ENCODE results near the gene TSPAN10. TPM values are rescaled to one million over a fixed set of nuclear protein-coding genes. Genes with fewer than 3 reads are reported as not detected.

TSPAN10 gene
- total RNA-seq, 1 donor from 2014 or later: 1.5 TPM

DNA sequence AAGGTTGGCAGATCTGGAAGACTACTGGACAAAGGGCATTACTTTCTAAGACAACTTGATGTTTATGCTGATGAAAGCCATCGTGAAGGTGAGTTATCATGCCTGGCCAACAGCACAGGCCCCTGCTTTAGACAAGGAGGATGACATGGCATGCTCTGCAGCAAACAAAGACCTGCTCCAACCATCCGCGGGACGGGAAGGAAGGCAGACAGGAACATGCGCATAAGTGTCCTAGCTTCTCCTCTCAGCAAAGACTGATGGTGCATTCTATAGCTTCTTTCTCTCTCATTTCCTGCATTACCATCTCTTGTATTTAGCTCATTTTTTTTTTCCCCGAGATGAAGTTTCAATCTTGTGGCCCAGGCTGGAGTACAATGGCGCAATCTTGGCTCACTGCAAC, 5.5 kb upstream of the TSPAN10 start:
- ATAC-seq: no peak

DNA sequence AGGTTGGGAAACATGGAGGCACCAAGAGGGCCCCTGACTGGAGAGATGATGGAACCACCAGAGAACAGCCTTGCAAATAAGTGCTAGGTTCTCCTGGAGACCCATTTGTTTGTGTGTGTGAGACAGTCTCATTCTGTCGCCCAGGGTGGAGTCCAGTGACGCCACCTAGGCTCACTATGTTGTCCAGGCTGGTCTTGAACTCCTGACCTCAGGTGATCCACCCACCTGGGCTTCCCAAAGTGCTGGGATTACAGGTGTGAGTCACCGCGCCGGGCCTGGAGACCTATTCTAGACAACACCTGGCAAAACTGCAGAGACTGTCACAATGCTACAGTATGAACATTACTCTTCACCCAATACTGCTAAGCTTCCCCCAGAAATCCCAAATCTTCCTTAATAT, 1.6 kb upstream of the TSPAN10 start:
- ATAC-seq (peak; percentile 2), DNase-seq (ENCODE audit: low spot score) (no peak)

More for the DNA sequence above, 5.5 kb upstream of the TSPAN10 start:
- DNase-seq (ENCODE audit: low spot score): no peak

DNA sequence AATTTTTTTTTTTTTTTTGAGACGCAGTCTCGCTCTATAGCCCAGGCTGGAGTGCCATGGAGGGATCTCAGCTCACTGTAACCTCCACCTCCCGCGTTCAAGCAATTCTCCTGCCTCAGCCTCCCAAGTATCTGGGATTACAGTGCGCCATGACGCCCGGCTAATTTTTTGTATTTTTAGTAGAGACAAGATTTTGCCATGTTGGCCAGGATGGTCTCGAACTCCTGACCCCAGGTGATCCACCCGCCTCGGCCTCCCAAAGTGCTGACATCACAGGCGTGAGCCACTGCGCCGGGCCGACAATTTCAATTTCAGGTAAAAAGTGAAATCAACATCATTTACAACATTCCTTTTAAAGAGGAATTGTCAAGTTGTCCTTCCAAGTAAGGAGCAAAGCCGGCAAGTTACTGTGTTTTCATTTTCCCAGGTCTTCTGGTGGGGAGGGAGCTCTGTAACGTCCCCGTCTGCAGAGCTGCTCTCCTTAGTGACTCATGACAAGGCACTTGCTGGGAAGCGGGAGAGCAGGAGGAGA, 957 bp upstream of the TSPAN10 start:
- peak; percentile 49 for ATAC-seq
- no peak for DNase-seq (ENCODE audit: low spot score)

DNA sequence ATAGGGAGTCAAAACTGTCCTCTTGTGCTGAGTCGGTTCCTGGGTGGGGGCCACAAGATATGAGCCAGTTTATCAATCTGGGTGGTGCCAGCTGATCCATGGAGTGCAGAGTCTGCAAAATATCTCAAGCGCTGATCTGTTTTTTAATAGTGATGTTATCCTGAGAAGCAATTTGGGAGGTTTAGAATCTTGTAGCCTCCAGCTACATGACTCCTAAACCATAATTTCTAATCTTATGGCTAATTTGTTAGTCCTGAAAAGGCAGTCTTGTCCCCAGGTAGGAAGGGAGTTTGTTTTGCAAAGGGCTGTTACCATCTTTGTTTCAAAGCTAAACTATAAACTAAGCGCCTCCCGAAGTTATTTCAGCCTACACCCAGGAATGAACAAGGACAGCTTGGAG, 1.7 kb downstream of the TSPAN10 start:
- no peak for ATAC-seq
- DNase-seq (ENCODE audit: low spot score): no peak

DNA sequence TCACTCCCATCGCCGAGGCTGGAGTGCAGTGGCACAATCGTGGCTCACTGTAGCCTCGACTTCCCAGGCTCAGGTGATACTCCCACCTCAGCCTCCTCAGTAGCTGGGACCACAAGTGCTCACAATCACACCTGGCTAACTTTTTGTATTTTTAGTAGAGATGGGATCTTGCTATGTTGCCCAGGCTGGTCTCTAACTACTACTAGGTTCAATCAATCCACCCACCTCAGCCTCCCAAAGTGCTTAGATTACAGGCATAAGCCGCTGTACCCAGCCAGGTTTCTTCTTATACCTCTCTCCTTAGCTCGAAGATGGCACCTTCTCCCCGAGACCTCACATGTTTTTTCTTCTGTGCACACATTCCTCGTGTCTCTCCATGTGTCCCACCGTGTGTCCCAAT, 3.0 kb downstream of the TSPAN10 start:
- DNase-seq (ENCODE audit: low spot score) (no peak), ATAC-seq (no peak)

DNA sequence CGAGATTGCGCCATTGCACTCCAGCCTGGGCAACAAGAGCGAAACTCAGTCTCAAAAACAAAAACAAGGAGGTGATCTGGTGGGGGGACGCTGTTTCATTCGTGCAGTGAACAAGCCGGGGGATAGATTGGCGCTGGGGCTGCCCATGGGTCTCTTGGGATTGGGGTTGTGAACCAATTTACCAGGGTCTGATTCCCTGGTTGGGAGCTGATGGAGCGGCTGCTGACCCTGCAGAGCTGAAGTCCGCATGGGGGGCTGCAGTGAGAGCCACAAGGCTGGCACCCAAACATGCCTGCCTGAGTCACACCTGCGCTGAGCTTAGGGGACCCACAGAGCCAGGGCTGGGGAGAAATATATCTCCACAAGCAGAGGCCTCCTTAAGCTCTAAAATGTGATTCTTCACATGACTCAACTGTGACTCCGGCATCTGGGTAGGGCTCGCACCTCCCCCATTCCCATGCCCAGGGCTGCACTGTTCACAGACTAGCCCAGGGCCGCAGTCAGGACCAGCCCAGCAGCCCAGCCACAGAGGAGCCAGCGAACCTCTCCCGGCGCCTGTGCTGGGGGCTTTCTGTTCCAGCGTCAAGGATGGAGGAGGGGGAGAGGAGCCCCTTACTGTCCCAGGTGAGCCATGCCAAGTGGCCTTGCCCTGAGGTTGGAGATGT, 5.0 kb downstream of the TSPAN10 start:
- ATAC-seq (no peak), DNase-seq (ENCODE audit: low spot score) (no peak)

DNA sequence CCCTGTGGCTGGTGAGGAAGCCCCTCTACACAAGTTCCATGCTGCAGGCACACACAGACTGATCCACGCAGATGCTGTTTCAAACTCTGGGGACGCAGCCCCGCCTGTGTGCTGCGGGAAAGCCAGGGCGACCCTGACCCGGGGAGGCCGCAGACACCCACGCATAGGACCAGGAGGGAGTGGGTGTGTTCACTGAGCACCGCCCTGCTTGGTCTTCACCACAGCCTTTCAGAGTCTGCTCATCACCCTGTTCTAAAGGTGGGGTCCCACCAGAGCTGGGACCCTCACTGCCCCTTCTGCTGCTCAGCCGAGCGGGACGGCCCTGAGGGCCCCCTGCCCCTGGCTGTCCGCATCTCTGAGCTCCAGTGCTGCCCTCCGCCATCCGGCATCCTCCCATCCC, 7.5 kb downstream of the TSPAN10 start:
- DNase-seq (ENCODE audit: low spot score): no peak

DNA sequence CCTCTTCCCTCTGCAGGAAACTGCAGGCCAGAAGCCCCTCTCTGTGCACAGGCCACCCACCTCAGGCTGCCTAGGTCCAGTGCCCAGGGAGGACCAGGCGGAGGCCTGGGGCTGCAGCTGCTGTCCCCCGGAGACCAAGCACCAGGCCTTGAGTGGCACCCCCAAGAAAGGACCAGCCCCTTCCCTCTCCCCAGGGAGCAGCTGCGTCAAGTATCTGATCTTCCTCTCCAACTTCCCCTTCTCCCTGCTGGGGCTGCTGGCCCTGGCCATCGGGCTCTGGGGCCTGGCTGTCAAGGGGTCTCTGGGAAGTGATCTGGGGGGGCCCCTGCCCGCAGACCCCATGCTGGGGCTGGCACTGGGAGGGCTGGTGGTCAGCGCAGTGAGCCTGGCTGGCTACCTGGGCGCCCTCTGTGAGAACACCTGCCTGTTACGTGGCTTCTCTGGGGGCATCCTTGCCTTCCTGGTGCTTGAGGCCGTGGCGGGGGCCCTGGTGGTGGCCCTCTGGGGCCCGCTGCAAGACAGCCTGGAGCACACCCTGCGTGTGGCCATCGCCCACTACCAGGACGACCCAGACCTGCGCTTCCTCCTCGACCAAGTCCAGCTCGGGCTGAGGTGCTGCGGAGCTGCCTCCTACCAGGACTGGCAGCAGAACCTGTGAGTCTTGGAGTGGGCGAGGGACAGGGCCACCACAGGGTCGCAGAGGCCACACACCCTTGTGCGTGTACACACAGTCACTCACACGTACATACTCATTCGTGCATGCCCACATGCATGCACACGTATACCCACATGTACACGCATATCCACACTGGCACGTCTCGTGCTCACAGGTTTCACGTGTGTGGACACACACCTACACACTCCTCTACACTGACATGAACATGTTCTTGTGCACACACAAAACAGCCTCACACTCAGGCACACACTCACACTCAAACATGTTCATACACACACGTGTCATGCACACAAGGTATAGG, 8.3 kb downstream of the TSPAN10 start:
- no peak for DNase-seq (ENCODE audit: low spot score)
- ATAC-seq: no peak

More for the DNA sequence above, 7.5 kb downstream of the TSPAN10 start:
- ATAC-seq: no peak

DNA sequence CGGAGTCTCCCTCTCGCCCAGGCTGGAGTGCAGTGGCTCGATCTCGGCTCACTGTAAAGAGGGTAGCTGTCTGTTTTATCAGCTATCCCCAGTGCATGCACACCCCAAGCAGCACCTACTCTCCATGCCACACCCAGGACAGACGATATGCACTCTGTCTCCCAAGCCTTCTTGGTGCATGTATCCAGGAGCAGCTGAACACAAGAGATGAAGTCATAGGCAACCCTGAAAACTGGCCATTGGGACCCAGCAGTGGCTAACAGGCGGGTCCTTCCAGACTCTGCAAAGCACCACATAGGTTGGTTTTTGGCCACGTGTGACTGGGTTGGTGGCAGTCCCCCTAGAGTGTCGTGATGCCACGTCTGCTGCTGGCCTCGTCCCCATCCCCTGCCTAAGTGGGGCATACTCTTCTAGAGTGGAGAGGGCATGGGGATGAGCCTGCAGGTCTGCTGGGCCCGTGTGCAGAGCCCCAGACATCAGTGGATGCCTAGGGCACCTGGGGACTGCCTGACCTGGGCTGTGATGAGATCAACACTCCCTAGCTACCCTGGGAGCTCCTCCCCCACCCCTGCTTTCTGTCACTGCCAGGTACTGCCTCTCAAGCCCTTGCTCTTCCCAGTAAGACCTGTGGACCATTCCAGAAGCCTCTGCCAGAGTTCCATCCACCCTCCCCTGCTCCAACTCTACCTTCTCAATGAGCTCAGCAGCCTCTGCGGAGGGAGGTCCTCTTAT, 10.0 kb downstream of the TSPAN10 start:
- no peak for DNase-seq (ENCODE audit: low spot score)
- no peak for ATAC-seq

DNA sequence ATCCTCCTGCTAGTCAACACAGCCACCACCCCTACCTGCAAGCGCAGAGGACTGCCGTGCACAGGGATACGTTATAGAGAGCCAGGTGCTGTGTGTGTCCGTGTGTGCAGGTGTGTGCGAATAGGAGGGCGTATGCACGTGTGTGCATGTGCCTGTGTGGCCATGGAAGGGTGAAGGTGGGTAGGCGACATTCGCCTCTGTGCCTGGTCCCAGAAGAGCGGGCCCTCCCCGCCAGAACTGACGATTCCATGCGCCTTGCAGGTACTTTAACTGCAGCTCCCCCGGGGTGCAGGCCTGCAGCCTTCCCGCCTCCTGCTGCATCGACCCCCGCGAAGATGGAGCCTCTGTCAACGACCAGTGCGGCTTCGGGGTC, 10.6 kb downstream of the TSPAN10 start:
- ATAC-seq (no peak), DNase-seq (ENCODE audit: low spot score) (no peak)

DNA sequence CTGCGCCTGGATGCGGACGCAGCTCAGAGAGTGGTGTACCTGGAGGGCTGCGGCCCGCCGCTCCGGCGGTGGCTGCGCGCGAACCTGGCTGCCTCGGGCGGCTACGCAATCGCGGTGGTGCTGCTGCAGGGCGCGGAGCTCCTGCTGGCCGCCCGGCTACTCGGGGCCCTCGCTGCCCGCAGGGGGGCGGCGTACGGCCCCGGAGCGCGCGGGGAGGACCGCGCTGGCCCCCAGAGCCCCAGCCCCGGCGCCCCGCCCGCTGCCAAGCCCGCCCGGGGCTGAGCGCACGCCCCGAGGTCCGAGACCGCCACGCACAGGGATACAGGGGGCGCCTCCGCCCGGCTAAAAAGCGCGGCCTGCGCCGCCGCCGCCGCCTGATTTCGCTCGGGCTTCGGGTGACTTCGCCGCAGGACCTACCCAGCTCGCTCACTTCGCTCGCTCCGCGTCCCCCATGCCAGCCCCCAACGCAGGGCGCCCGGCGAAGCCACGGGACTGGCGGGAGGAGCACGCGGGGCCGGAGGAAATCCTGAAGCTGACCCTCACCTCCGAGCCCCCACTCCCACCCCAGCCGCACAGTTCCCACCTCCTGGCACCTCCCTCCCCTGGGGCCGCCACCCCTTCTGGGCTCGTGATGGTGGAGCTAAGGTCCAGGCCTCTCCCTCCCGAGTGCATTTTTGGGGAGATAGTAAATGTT, 11.2 kb downstream of the TSPAN10 start:
- DNase-seq (ENCODE audit: low spot score): no peak

DNA sequence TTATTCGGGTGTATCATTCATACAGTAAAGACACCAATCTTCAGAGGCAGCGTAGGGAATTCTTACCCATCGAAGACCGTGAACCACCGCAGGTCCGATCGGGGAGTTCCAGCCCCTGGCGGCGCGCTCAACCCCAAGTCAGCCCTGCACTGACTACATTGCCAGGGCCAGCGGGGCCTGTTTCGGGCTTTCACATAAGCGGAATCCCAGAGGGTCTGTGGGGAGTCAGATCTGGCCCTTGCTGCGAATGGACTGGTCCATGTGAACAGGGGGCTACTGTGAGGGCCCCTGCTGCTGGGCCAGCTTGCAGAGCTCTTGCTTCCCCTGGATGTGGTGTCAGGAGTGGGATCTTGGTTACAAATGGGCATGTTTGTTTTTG, 11.7 kb downstream of the TSPAN10 start:
- DNase-seq (ENCODE audit: low spot score) (no peak), ATAC-seq (no peak)

More for the DNA sequence above, 11.2 kb downstream of the TSPAN10 start:
- no peak for ATAC-seq

DNA sequence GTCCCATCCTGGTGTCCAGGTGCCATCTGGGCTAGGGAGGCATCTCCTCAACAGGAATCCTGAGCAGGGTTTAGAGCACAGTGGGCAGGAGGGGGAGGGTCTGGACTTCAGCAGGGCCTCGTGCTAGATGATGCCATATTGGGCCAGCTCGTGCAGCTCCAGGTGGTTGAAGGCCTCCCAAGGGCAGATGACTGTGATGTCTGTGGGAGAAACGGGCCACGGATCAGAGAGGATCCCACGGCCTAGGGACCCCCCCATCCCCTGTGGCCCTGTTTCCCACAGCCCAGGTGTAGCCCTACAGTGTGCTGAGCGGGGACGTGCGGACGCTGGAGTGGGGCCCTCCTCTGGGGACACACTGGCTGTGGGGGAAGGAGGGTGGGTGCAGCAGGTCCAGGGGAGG, 14.0 kb downstream of the TSPAN10 start:
- no peak for ATAC-seq
- no peak for DNase-seq (ENCODE audit: low spot score)

DNA sequence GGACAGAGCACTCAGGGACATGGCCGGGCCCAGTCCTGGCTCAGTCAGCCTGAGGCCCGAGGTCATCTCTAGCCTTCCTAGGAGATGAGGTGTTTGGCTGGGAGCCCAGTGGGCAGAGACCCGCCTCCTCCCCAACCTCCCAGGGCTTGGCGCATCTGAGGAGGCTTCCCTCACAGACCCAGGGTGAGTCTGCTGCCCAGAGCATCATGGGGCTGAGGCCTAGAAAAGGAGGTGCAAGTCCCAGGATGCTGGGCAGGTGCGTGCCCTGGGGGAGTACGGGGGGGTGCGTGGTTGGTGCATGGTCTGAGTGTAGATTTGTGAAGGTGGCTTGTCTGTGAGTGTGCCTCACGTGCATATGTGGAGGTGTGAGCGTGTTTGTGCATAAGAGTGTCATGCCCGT, 14.7 kb downstream of the TSPAN10 start:
- DNase-seq (ENCODE audit: low spot score) (no peak), ATAC-seq (peak; percentile 4)

DNA sequence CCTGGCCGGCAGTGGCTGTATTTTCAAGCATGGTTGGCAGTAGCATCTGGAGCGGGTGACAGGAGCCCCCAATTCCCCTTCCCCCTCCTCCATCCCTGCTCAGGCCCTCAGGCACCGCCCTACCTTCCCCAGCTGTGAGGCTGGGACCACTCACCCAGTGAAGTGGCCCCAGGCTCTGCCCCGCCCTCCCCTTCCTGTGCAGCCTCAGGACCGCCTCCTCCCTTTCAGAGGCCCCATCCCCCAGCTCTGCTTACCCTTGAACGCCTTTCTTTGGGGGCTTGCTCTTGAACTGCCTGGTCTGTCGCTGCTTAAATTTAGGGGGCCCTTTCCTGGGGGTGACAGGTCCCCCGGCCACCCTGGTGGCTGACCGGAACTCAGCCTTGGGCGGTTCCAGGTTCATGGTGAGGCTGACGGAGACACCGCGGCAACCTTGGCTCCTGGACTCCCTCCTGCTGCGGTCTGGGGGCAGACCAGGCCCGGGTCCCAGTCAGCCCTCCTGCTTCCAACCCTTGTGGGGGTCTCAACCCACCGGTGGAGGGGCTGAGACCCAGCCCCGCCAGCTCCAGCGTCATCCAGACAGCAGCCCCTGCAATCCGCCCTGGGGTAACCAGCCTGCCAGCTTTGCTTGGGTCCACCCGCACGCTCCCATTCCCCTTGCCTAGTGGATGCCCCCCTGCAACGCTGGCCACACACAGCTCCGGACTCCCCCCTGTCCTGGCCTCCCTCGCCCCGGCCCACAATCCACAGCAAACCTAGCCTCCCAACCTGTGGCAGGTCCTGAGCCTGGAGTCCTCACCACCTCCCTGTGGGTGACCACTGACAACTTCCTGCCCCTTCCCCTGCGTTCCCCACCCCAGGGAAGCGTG, 16.1 kb downstream of the TSPAN10 start:
- DNase-seq (ENCODE audit: low spot score): no peak
- peak; percentile 9 for ATAC-seq

DNA sequence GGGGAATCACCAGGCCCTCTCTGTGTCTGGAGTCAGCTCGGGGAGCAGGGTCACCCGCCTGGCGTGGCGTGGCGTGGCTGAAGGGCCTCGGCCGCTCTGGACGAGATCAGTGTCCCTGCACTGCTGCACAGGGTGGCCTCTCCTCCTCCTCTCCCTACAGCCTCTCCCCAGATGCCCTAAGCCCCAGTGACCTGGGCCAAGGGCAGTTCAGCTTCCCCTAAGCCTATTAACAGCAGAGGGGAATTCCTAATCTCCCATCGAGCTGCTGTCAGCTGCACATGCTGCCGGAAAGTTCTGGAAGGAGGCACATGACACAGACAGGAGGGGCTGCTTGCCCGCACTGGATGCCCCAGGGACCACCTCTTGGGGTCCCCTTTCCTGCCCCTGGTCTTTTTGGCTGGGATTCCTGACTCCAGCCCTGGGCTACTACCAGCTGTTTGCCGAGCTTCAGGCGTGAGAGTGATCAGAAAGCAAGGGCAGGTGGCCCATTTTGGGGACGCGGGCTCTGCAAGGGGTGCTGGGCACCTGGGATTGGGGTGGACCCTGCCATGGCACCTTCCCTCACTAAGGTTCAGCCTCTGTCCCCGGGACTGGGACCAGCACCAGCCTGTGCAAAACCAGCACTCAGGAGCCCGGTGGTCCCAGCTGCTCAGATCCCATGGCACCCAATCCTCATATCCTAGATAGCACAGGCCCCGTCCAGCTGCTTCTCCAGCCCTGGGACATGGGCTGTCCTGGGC, 18.6 kb downstream of the TSPAN10 start:
- ATAC-seq (peak; percentile 8), DNase-seq (ENCODE audit: low spot score) (no peak)

DNA sequence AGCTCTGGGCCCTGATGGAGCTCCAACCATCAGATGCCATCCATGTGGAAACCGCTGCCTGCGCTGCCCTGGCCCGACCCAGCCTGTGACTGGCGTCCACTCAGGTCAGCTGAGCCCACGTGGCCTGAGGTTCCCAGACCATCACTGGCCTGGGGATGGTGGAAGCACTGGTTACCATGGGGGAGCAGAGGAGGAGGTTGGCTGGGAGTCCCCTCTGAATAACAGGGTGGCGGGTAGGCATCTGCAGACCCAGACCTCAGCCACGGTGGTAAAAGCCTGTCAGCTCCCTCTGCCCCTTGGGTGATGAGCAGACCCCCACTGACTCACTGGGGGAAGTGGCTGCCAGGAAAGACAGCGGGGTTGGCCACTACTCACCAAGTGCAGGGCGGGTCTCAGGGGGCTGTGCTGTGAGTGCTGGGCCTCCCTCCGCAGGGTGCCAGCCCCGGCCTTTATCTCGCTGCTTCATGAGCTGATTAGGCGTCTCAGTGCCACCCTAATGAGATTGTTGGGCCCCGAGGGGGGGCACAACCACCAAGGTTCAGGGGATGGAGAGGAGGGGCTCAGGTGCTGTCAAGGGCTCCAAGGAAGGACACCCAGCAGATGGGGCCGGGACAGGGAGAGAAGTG, 19.2 kb downstream of the TSPAN10 start, which contains the start of gene PDE6G:
TSS of gene PDE6G (minus strand) at position 425 of the 626 bp plus-strand sequence. CDS start 3,237 bp downstream, outside the sequence.
- no peak for DNase-seq (ENCODE audit: low spot score)
- peak; percentile 6 for ATAC-seq

DNA sequence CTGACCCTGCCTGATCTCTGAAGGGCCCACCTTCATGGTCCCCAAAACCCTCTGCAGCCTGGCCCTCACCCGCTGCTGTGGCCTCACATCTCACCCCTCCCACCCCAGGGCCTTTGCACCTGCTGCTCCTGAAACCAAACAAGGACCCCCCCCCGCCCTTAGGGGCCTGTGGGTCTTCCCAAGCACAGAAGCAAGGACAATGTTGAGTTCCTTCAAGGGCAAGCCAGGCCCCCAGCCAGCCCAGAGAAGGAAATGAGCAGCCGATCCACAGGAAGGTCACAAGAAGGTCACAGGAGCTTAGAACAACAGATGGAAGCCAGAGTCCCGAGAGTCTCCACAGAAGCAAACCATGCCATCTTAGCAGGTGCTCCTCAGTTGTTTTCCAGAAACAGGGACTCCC, 19.8 kb downstream of the TSPAN10 start:
- ATAC-seq (no peak), DNase-seq (ENCODE audit: low spot score) (no peak)
